NCI-H128 (cell line): ENCODE measurements around the gene CUX1.
"Not testable (repeated sequence)": the region's sequence is repeated elsewhere in the genome, so short reads cannot be mapped to it uniquely, and the experiment has no call there.

Source experiments
- DNase-seq: peaks from one replicate; lab custom pipeline; 2025; ENCODE audit not compliant: unreplicated experiment; lab: John Stamatoyannopoulos, UW

The CUX1 gene

GRCh38 chr7:101868191-101868950, 50.9 kb downstream of the CUX1 start:
- no peak for DNase-seq

GRCh38 chr7:101869026-101869900, 51.8 kb downstream of the CUX1 start:
- no peak for DNase-seq

GRCh38 chr7:101869901-101870290, 52.5 kb downstream of the CUX1 start:
- DNase-seq: no peak

- no peak for DNase-seq
These were observed 53.1 kb downstream of the CUX1 start for GRCh38 chr7:101870361-101871062.

- DNase-seq: no peak
These were observed 53.9 kb downstream of the CUX1 start for GRCh38 chr7:101871351-101871750.

GRCh38 chr7:101874028-101874427, 56.6 kb downstream of the CUX1 start:
- DNase-seq: no peak

GRCh38 chr7:101875283-101875846, 57.9 kb downstream of the CUX1 start:
- no peak for DNase-seq

- no peak for DNase-seq
These were observed 60.6 kb downstream of the CUX1 start for GRCh38 chr7:101877882-101878591.

- no peak for DNase-seq
These were observed 61.5 kb downstream of the CUX1 start for GRCh38 chr7:101878938-101879337.

- DNase-seq: no peak
These were observed 62.1 kb downstream of the CUX1 start for GRCh38 chr7:101879565-101879964.

GRCh38 chr7:101880282-101881054, 63.0 kb downstream of the CUX1 start:
- no peak for DNase-seq

GRCh38 chr7:101882005-101882421, 64.6 kb downstream of the CUX1 start:
- DNase-seq: no peak

- DNase-seq: no peak
These were observed 65.5 kb downstream of the CUX1 start for GRCh38 chr7:101882595-101883564.

- no peak for DNase-seq
These were observed 67.5 kb downstream of the CUX1 start for GRCh38 chr7:101884671-101885596.

- DNase-seq: no peak
These were observed 68.2 kb downstream of the CUX1 start for GRCh38 chr7:101885597-101885955.

GRCh38 chr7:101887352-101887751, 69.9 kb downstream of the CUX1 start:
- DNase-seq: not testable (repeated sequence)

- not testable (repeated sequence) for DNase-seq
These were observed 71.1 kb downstream of the CUX1 start for GRCh38 chr7:101888564-101888963.
